Measurements from ENCODE around the gene YWHAH.
A peak's percentile ranks its signal among the peaks of the same experiment; 100 is the strongest.
"Not testable (repeated sequence)": the region's sequence is repeated elsewhere in the genome, so short reads cannot be mapped to it uniquely, and the experiment has no call there.

The YWHAH gene

DNA sequence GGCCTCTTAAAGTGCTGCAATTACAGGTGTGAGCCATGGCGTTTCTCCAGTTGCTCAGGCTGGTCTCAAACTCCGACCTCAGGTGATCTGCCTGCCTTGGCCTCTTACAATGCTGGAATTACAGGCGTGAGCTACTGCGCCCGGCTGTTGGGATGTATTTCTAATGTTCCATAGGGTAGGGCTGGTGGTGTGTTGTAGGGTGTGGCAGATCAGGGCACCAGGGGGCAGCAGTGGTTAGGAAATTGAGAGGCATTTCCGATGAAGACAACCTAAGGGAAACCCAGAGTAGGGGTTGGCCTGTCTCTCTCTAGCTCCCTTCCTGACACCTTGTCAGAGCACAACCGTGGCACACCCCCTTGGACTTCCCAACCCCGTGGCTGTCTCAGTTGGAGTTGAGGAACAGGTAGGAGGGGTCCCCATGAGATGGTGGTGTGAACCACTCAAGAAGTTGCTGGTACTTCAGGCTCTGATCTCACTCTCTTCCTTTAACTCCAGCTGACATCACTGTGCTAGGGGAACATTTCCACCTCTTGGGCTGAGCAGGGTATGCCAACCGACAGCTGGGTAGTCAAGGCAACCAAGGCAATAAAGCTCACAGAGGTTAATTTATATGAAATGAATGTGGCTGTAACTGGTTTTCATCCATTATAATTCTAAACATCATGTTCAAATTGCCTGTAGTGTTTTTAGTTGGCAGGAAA is 33.0 kb downstream of the YWHAH start:
- no peak for DNase-seq (ENCODE audit: low read depth)
- peak; percentile 85 for TF ChIP-seq CTCF (conservative IDR thresholded peaks at IDR 0.05; ENCODE audit: low read depth, low read length)
- H3K4me3 ChIP-seq (ENCODE audit: low read length) = no peak overlapping the region

- no peak overlapping the region for H3K4me3 ChIP-seq (ENCODE audit: low read length)
- DNase-seq (ENCODE audit: low read depth) = no peak
- no peak for TF ChIP-seq CTCF (conservative IDR thresholded peaks at IDR 0.05; ENCODE audit: low read depth, low read length)
Observed at GRCh38 chr22:31977939-31978338, 33.6 kb downstream of the YWHAH start.

GRCh38 chr22:31980628-31981027 is 36.3 kb downstream of the YWHAH start:
- no peak for DNase-seq (ENCODE audit: low read depth)
- TF ChIP-seq CTCF (conservative IDR thresholded peaks at IDR 0.05; ENCODE audit: low read depth, low read length) = no peak
- H3K4me3 ChIP-seq (ENCODE audit: low read length) = no peak overlapping the region

DNA sequence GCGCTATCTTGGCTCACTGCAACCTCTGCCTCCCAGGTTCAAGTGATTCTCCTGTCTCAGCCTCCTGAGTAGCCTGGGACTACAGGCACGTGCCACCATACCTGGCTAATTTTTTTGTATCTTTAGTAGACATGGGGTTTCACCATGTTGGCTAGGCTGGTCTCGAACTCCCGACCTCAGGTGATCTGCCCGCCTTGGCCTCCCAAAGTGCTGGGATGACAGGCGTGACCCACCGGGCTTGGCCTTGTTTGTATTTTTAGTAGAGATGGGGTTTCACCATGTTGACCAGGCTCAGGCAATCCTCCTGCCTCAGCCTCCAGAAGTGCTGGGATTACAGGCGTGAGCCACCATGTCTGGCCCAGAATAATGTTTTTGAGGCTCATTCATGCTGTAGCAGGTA is 37.6 kb downstream of the YWHAH start:
- not testable (repeated sequence) for H3K4me3 ChIP-seq (ENCODE audit: low read length); DNase-seq (ENCODE audit: low read depth)

- DNase-seq (ENCODE audit: low read depth) = no peak
- no peak for TF ChIP-seq CTCF (conservative IDR thresholded peaks at IDR 0.05; ENCODE audit: low read depth, low read length)
- H3K4me3 ChIP-seq (ENCODE audit: low read length) = no peak overlapping the region
Observed at GRCh38 chr22:31983911-31984656, 39.7 kb downstream of the YWHAH start.

DNA sequence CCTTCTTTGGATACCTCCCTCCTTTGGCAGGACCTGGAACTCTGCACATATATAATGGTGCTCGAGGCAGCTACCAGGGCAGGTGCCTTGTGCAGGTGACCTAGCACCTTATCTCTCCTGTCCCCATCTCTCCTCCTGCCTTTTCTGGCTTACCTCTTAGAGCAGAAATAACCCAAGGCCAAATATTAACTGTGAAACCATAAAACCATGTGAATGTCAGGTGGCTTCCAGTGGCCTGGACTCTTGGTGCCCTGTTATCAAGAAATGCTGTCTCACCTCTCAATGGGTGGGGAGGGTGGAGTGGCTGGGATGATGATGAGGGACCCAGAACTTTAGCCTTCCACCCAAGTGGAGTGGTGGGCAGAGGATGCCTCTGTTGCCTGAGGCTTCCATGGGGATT is 42.9 kb downstream of the YWHAH start:
- no peak for TF ChIP-seq CTCF (conservative IDR thresholded peaks at IDR 0.05; ENCODE audit: low read depth, low read length)
- DNase-seq (ENCODE audit: low read depth) = no peak
- H3K4me3 ChIP-seq (ENCODE audit: low read length) = no peak overlapping the region

- H3K4me3 ChIP-seq (ENCODE audit: low read length) = no peak overlapping the region
- DNase-seq (ENCODE audit: low read depth) = no peak
- TF ChIP-seq CTCF (conservative IDR thresholded peaks at IDR 0.05; ENCODE audit: low read depth, low read length) = no peak
Observed at GRCh38 chr22:31991102-31991839, 46.9 kb downstream of the YWHAH start.
